Measurements from ENCODE around the gene HEPACAM.

The HEPACAM gene

GRCh38 chr11:124899383-124900145 is 36.3 kb downstream of the HEPACAM start:
- DNase-seq (ENCODE audit: low read depth, low spot score): no peak

GRCh38 chr11:124898711-124899110 is 37.1 kb downstream of the HEPACAM start:
- no peak for DNase-seq (ENCODE audit: low read depth, low spot score)

GRCh38 chr11:124898263-124898680 is 37.6 kb downstream of the HEPACAM start:
- no peak for DNase-seq (ENCODE audit: low read depth, low spot score)

- no peak for DNase-seq (ENCODE audit: low read depth, low spot score)
Observed at GRCh38 chr11:124897674-124898262, 38.1 kb downstream of the HEPACAM start, which contains the start of gene ROBO4. Gene ROBO4 (minus strand): TSS chr11:124897865. CDS start chr11:124897795, 70 bp downstream.

- DNase-seq (ENCODE audit: low read depth, low spot score): no peak
Observed at GRCh38 chr11:124896821-124897391, 38.9 kb downstream of the HEPACAM start.

GRCh38 chr11:124896071-124896750 is 39.6 kb downstream of the HEPACAM start:
- no peak for DNase-seq (ENCODE audit: low read depth, low spot score)

- no peak for DNase-seq (ENCODE audit: low read depth, low spot score)
Observed at GRCh38 chr11:124895471-124895971, 40.3 kb downstream of the HEPACAM start.

- no peak for DNase-seq (ENCODE audit: low read depth, low spot score)
Observed at GRCh38 chr11:124894606-124895430, 41.0 kb downstream of the HEPACAM start.

- no peak for DNase-seq (ENCODE audit: low read depth, low spot score)
Observed at GRCh38 chr11:124893781-124894401, 42.0 kb downstream of the HEPACAM start.

- DNase-seq (ENCODE audit: low read depth, low spot score): no peak
Observed at GRCh38 chr11:124892750-124893454, 42.9 kb downstream of the HEPACAM start.

GRCh38 chr11:124892146-124892545 is 43.7 kb downstream of the HEPACAM start:
- no peak for DNase-seq (ENCODE audit: low read depth, low spot score)

- DNase-seq (ENCODE audit: low read depth, low spot score): no peak
Observed at GRCh38 chr11:124891373-124891861, 44.4 kb downstream of the HEPACAM start.

- no peak for DNase-seq (ENCODE audit: low read depth, low spot score)
Observed at GRCh38 chr11:124890683-124891372, 45.0 kb downstream of the HEPACAM start.

- no peak for DNase-seq (ENCODE audit: low read depth, low spot score)
Observed at GRCh38 chr11:124890151-124890550, 45.7 kb downstream of the HEPACAM start.

GRCh38 chr11:124889191-124890091 is 46.4 kb downstream of the HEPACAM start:
- DNase-seq (ENCODE audit: low read depth, low spot score): no peak

GRCh38 chr11:124887667-124888013 is 48.2 kb downstream of the HEPACAM start:
- DNase-seq (ENCODE audit: low read depth, low spot score): no peak

GRCh38 chr11:124886978-124887666 is 48.7 kb downstream of the HEPACAM start:
- DNase-seq (ENCODE audit: low read depth, low spot score): no peak

- no peak for DNase-seq (ENCODE audit: low read depth, low spot score)
Observed at GRCh38 chr11:124886476-124886875, 49.4 kb downstream of the HEPACAM start.
